Measurements from ENCODE around the gene GMPS. TPM values are rescaled to one million over a fixed set of nuclear protein-coding genes. Genes with fewer than 3 reads are reported as not detected.

The GMPS gene
- total and polyA plus RNA-seq, 2 of the 13 experiments (the other 11 are each of a cell fraction or from before 2014, with no cell fraction given): 29.6 to 85.5 TPM

GRCh38 chr3:155963570-155963969 is 93.1 kb downstream of the GMPS start:
- H3K9me3 ChIP-seq (ENCODE audit: low read length): no peaks in the 10 kb centered on the region
- 46% methylated on average over 2 of the region's 2 CpGs for WGBS (ENCODE audit: low lambda C conversion rate)
- no peak overlapping the region for H3K4me2 ChIP-seq (ENCODE audit: low read depth, low read length)
- H4K20me1 ChIP-seq (ENCODE audit: insufficient read depth, low read length): no peaks in the 10 kb centered on the region
- H3K4me1 ChIP-seq (ENCODE audit: insufficient read depth, low read length): no peaks in the 10 kb centered on the region
- no TSS peak for BruUV-seq (replicated peaks)
- intact Hi-C loops (cut with micrococcal nuclease; ENCODE audit: unreplicated experiment) (no loop called here), in situ Hi-C loops (cut with HindIII; ENCODE audit: extremely low pct_ligation_motif_present, low pct_unique_long_range_greater_than_20kb) (loop anchor here (25.0 kb wide), 1 partner anchor 601 kb away; no protein-coding TSS in a partner anchor)
- CTCF ChIA-PET (ENCODE audit: low intra/inter-chr PET ratio, low total read pairs): no interaction called here
- no peaks in the 10 kb centered on the region for H3K79me2 ChIP-seq (ENCODE audit: insufficient read depth, low read length)
- no peaks in the 10 kb centered on the region for H3K36me3 ChIP-seq (replicated peaks in 1 of 2; ENCODE audit: control insufficient read depth in 1 of 2, insufficient read depth in 2 of 2, low read length in 2 of 2)
- POLR2A ChIA-PET: no interaction called here
- no peak overlapping the region for H3K4me3 ChIP-seq (replicated peaks in 1 of 3; ENCODE audit: insufficient read depth in 1 of 3, low read depth in 2 of 3, low read length in 3 of 3)
- no peak for FAIRE-seq
- TF ChIP-seq, protein P1, sequence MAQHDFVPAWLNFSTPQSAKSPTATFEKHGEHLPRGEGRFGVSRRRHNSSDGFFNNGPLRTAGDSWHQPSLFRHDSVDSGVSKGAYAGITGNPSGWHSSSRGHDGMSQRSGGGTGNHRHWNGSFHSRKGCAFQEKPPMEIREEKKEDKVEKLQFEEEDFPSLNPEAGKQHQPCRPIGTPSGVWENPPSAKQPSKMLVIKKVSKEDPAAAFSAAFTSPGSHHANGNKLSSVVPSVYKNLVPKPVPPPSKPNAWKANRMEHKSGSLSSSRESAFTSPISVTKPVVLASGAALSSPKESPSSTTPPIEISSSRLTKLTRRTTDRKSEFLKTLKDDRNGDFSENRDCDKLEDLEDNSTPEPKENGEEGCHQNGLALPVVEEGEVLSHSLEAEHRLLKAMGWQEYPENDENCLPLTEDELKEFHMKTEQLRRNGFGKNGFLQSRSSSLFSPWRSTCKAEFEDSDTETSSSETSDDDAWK (CRISPR knock-in tag; IDR thresholded peaks at IDR 0.05): no peak
- TF ChIP-seq RERE (CRISPR knock-in tag; IDR thresholded peaks at IDR 0.05; ENCODE audit: low read depth): no peak
- TF ChIP-seq ZNF431 (CRISPR knock-in tag; IDR thresholded peaks at IDR 0.05; ENCODE audit: borderline replicate concordance, low read depth): no peak
- H2AFZ ChIP-seq (ENCODE audit: low read length): no peak overlapping the region
- no peak overlapping the region for H3K9ac ChIP-seq (ENCODE audit: insufficient read depth, low read depth, low read length)
- no peak overlapping the region for H3K27ac ChIP-seq (ENCODE audit: extremely low read length, insufficient read depth, low read length)
- ATAC-seq: no peak
- H3K27me3 ChIP-seq (ENCODE audit: control insufficient read depth in 1 of 2, insufficient read depth in 2 of 2, low read length in 2 of 2): no peaks in the 10 kb centered on the region
- DNase-seq (ENCODE audit: low spot score): no peak
